HCT116 (cell line): ENCODE results near the gene TNRC6C. TPM values are rescaled to one million over a fixed set of nuclear protein-coding genes. Genes with fewer than 3 reads are reported as not detected.

Experiments
- ATAC-seq: fragments of 200-7000 bp; cut with Tn5 transposase; 2 replicates; pipeline ENCODE4 v1.9.1; 2020; ENCODE audit warnings: mild to moderate bottlenecking, moderate library complexity
- BruUV-seq: library from RNA; stranded (reverse); fragments of 400-500 nt; replicated peaks from 2 replicates; lab custom pipeline; 2021; lab: Mats Ljungman, UMichigan
- CTCF ChIA-PET: fragments of 300-600 bp; sonication (Branson Sonifier 250); formaldehyde crosslinking; loops from one replicate; lab custom pipeline; 2021; ENCODE audit warnings: antibody characterized with exemption; lab: Charles Lee
- POLR2A ChIA-PET: fragments of 300-600, 350-600 bp; sonication (Branson Sonifier 250); formaldehyde crosslinking; loops from one replicate; lab custom pipeline; 2021; ENCODE audit warnings: antibody characterized with exemption; lab: Charles Lee
- RAD21 ChIA-PET, 2 experiments: fragments of 300-600 bp; sonication (Branson Sonifier 250); formaldehyde crosslinking; loops; one replicate each; lab custom pipeline; 2023; ENCODE audit warnings: low total read pairs in 2 of 2; ENCODE audit not compliant: uncharacterized antibody in 2 of 2, unreplicated experiment in 2 of 2, low non-redundant PET in 1 of 2; lab: Charles Lee
- DNase-seq: peaks from one replicate; pipeline ENCODE4 v3.0.0-alpha.2; 2010; ENCODE audit warnings: low read depth, low spot score
- H2AFZ ChIP-seq: fragments of 200-600 bp; shearing (Covaris generic), sonication (generic); 2 replicates; pipeline ENCODE4 v1.6.1; 2017; ENCODE audit warnings: low read depth, mixed run types, mixed read lengths, antibody characterized with exemption, low read length; ENCODE audit not compliant: poor library complexity, severe bottlenecking
- H3K27ac ChIP-seq: 2 replicates; pipeline ENCODE4 v1.5.1; 2012; ENCODE audit warnings: low read depth, low read length
- H3K27me3 ChIP-seq: fragments of 200-600 bp; sonication (generic); 2 replicates; pipeline ENCODE4 v1.6.1; 2016; ENCODE audit warnings: mixed run types, low read length, mixed read lengths; ENCODE audit not compliant: insufficient read depth
- H3K36me3 ChIP-seq, 2 experiments: fragments of 200-500 bp in 1 of 2; fragments of 200-600 bp in 1 of 2; sonication (Bioruptor generic) in 1 of 2; sonication (generic) in 1 of 2; 2 replicates each; pipeline versions ENCODE4 v1.5.1 to v1.6.1; 2014 to 2016; ENCODE audit warnings: low read length in 2 of 2, inconsistent platforms in 1 of 2, mixed read lengths in 1 of 2, mixed run types in 1 of 2; ENCODE audit not compliant: insufficient read depth in 2 of 2, control insufficient read depth in 1 of 2
- H3K4me1 ChIP-seq, 2 experiments: fragments of 200-600 bp in 1 of 2; sonication (generic) in 1 of 2; 2 replicates each; pipeline versions ENCODE4 v1.5.1 to v1.6.1; 2012 to 2017; ENCODE audit warnings: low read length in 2 of 2, inconsistent platforms in 1 of 2, mild to moderate bottlenecking in 1 of 2, mixed read lengths in 1 of 2, mixed run types in 1 of 2, moderate library complexity in 1 of 2; ENCODE audit not compliant: insufficient read depth in 2 of 2, control insufficient read depth in 1 of 2
- H3K4me2 ChIP-seq: fragments of 200-600 bp; sonication (generic); 2 replicates; pipeline ENCODE4 v1.6.1; 2017; ENCODE audit warnings: mixed run types, low read length, mixed read lengths
- H3K4me3 ChIP-seq, 2 experiments: fragments of 200-600 bp in 1 of 2; sonication (generic) in 1 of 2; replicated peaks in 1 of 2; 2 replicates each; pipeline ENCODE4 v1.5.1; 2011 to 2016; ENCODE audit warnings: low read length in 2 of 2, control low read depth in 1 of 2, low read depth in 1 of 2, mild to moderate bottlenecking in 1 of 2, mixed read lengths in 1 of 2, mixed run types in 1 of 2
- H3K79me2 ChIP-seq: fragments of 200-600 bp; sonication (generic); 2 replicates; pipeline ENCODE4 v1.6.1; 2017; ENCODE audit warnings: mild to moderate bottlenecking, mixed run types, low read length, moderate library complexity, mixed read lengths; ENCODE audit not compliant: insufficient read depth
- H3K9ac ChIP-seq: fragments of 200-600 bp; sonication (generic); 2 replicates; pipeline ENCODE4 v1.6.1; 2016; ENCODE audit warnings: low read length, mixed read lengths
- H3K9me2 ChIP-seq: fragments of 200-600 bp; sonication (generic), shearing (Covaris generic); 2 replicates; pipeline ENCODE4 v1.6.1; 2017; ENCODE audit warnings: mixed run types, mild to moderate bottlenecking, moderate library complexity; ENCODE audit not compliant: insufficient read depth
- H3K9me3 ChIP-seq, 2 experiments: fragments of 200-500 bp in 1 of 2; fragments of 200-600 bp in 1 of 2; sonication (Bioruptor generic) in 1 of 2; sonication (generic) in 1 of 2; 2 replicates each; pipeline ENCODE4 v1.6.1; 2014 to 2017; ENCODE audit warnings: low read length in 2 of 2, mixed read lengths in 2 of 2, inconsistent platforms in 1 of 2, low read depth in 1 of 2, mild to moderate bottlenecking in 1 of 2, mixed run types in 1 of 2, moderate library complexity in 1 of 2; ENCODE audit not compliant: control insufficient read depth in 1 of 2, insufficient read depth in 1 of 2
- H4K20me1 ChIP-seq: fragments of 200-600 bp; sonication (generic), shearing (Covaris generic); 2 replicates; pipeline ENCODE4 v1.6.1; 2017; ENCODE audit warnings: mixed run types, mild to moderate bottlenecking, moderate library complexity; ENCODE audit not compliant: insufficient read depth
- EGR1 ChIP-seq: IDR thresholded peaks from 2 replicates; pipeline ENCODE4 v1.6.1; 2012; ENCODE audit warnings: low read depth
- ELF1 ChIP-seq: IDR thresholded peaks from 2 replicates; pipeline ENCODE4 v1.6.1; 2012; ENCODE audit warnings: low read depth, borderline replicate concordance
- EZH2 ChIP-seq: fragments of 200-600 bp; sonication (generic); IDR thresholded peaks from 2 replicates; pipeline ENCODE4 v1.6.1; 2017; ENCODE audit warnings: antibody characterized with exemption, mixed run types
- EZH2phosphoT487 ChIP-seq: fragments of 200-600 bp; IDR thresholded peaks from 2 replicates; pipeline ENCODE4 v1.6.1; 2018; ENCODE audit warnings: antibody characterized with exemption, borderline replicate concordance
- POLR2A ChIP-seq: IDR thresholded peaks from 2 replicates; pipeline ENCODE4 v1.7.0; 2011; ENCODE audit warnings: borderline replicate concordance; ENCODE audit not compliant: insufficient read depth, insufficient read length; ENCODE audit errors: extremely low read depth
- POLR2AphosphoS5 ChIP-seq: IDR thresholded peaks from 2 replicates; pipeline ENCODE4 v1.6.1; 2011; ENCODE audit warnings: mild to moderate bottlenecking, low read depth, low read length, moderate library complexity
- RAD21 ChIP-seq: IDR thresholded peaks from 2 replicates; pipeline ENCODE4 v1.6.1; 2012; ENCODE audit warnings: low read depth, mild to moderate bottlenecking
- SIN3A ChIP-seq: IDR thresholded peaks from 2 replicates; pipeline ENCODE4 v1.6.1; 2012; ENCODE audit warnings: low read depth
- TCF7L2 ChIP-seq: IDR thresholded peaks from 2 replicates; pipeline ENCODE4 v1.7.0; 2011; ENCODE audit warnings: borderline replicate concordance, inconsistent platforms; ENCODE audit not compliant: insufficient read depth, insufficient read length; ENCODE audit errors: extremely low read depth
- ZFX ChIP-seq: fragments of 450-650 bp; IDR thresholded peaks from 2 replicates; pipeline ENCODE4 v1.6.1; 2017
- intact Hi-C: fragments of 100-400 bp; cut with micrococcal nuclease; formaldehyde crosslinking; loops from 2 replicates; pipeline ENCODE4 v1.10.0; 2022
- total RNA-seq: library from RNA; stranded (reverse); gene quantifications from one replicate; pipeline ENCODE4 v1.2.1, GENCODE V29; 2021; ENCODE audit not compliant: unreplicated experiment
- TF ChIP-seq, protein P1 (sequence below): IDR thresholded peaks from 2 replicates; pipeline ENCODE4 v1.6.1; 2012
- TF ChIP-seq, protein P2 (sequence below): IDR thresholded peaks from 2 replicates; pipeline ENCODE4 v1.6.1; 2011; ENCODE audit warnings: mild to moderate bottlenecking, low read length, moderate library complexity; ENCODE audit not compliant: insufficient replicate concordance; ENCODE audit errors: extremely low read depth

The TNRC6C gene
- total RNA-seq, 1 experiment from 2014 or later, result 23.4 TPM

DNA sequence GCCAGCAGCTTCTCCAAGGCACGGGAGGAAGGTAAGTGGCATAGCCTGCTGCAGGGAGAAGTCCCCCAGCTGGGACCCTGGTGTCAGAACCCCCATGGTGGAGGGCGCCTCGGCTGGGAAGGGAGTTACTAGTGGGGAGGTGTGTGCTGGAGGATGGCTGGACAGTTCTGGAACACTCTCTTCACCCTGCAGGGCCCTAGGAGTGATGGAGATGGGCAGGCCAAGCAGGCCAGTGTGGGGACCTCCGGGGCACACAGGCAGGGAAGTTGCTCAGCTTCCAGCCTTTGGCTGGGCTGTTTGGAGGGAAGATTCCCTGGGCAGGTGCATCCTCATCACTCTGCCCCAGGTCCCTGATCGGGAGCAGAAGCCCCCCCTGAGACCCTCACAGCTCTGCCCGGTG lies 188.4 kb downstream of the TNRC6C start:
- peaks cover 35 to 50% of the 10 kb centered on the region in 2 experiments for H3K4me1 ChIP-seq

More for the DNA sequence above, 188.4 kb downstream of the TNRC6C start:
- H3K9me2 ChIP-seq, result no peaks in the 10 kb centered on the region
- no peaks in the 10 kb centered on the region for H3K9me3 ChIP-seq
- POLR2A ChIA-PET, result no interaction called here
- H3K9ac ChIP-seq, result no peak overlapping the region
- no peak overlapping the region for H3K4me2 ChIP-seq
- no peaks in the 10 kb centered on the region for H4K20me1 ChIP-seq
- ATAC-seq, result no peak
- H3K79me2 ChIP-seq, result no peaks in the 10 kb centered on the region
- no peak for DNase-seq
- RAD21 ChIA-PET, result no interaction called here
- no peaks in the 10 kb centered on the region for H3K27me3 ChIP-seq
- no peak overlapping the region for H2AFZ ChIP-seq
- H3K4me3 ChIP-seq, result no peak overlapping the region
- TF ChIP-seq POLR2AphosphoS5 (no peak), ELF1 (no peak), ZFX (no peak), EGR1 (no peak), EZH2phosphoT487 (no peak), EZH2 (no peak), SIN3A (no peak), POLR2A (no peak), RAD21 (no peak), TCF7L2 (no peak)
- TF ChIP-seq, protein P1, sequence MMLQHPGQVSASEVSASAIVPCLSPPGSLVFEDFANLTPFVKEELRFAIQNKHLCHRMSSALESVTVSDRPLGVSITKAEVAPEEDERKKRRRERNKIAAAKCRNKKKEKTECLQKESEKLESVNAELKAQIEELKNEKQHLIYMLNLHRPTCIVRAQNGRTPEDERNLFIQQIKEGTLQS, result no peak
- TF ChIP-seq, protein P2, sequence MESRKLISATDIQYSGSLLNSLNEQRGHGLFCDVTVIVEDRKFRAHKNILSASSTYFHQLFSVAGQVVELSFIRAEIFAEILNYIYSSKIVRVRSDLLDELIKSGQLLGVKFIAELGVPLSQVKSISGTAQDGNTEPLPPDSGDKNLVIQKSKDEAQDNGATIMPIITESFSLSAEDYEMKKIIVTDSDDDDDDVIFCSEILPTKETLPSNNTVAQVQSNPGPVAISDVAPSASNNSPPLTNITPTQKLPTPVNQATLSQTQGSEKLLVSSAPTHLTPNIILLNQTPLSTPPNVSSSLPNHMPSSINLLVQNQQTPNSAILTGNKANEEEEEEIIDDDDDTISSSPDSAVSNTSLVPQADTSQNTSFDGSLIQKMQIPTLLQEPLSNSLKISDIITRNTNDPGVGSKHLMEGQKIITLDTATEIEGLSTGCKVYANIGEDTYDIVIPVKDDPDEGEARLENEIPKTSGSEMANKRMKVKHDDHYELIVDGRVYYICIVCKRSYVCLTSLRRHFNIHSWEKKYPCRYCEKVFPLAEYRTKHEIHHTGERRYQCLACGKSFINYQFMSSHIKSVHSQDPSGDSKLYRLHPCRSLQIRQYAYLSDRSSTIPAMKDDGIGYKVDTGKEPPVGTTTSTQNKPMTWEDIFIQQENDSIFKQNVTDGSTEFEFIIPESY, result no peak
- H3K27ac ChIP-seq, result no peak overlapping the region
- BruUV-seq, result no TSS peak
- H3K36me3 ChIP-seq, result no peaks in the 10 kb centered on the region
- intact Hi-C loops, result no loop called here
- CTCF ChIA-PET, result no interaction called here
